ENCODE results near the gene SLC44A4.

- TF ChIP-seq CTCF (IDR thresholded peaks at IDR 0.05) (no peak), POLR2AphosphoS5 (IDR thresholded peaks at IDR 0.05) (no peak)
These were observed 3.8 kb downstream of the SLC44A4 start for GRCh38 chr6:31874836-31875572.
